ENCODE measurements around the gene DSCAML1. TPM values are rescaled to one million over a fixed set of nuclear protein-coding genes. Genes with fewer than 3 reads are reported as not detected.

DSCAML1 gene
- total RNA-seq, 1 experiment from 2014 or later: not detected

DNA sequence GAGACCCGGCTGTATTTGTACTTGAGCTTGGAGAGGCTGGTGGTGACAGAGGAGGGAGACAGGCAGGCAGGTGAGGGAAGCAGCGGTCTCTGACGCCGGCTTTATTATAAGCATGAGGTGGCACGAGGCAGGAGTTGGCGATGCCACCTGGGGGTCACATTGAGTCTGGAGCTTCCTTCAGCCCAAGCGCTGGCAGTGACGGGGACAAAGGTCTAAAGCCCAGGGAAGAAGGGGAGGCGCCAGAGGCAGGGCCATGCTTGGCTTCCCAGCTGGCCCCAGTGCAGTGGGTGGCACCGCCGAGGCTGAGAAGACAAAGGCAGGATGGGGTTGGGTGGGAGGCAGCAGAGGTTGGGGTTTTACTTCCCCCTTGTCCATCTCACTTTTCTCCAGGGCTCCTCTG, 23.1 kb upstream of the DSCAML1 start:
- H3K9me2 ChIP-seq (replicated peaks; ENCODE audit: low read length): no peaks in the 10 kb centered on the region
- H3K4me1 ChIP-seq (ENCODE audit: insufficient read depth, low read length): peaks cover 14% of the 10 kb centered on the region
- no peak for ATAC-seq
- no peaks in the 10 kb centered on the region for H3K79me2 ChIP-seq (ENCODE audit: low read length)
- DNase-seq: no peak
- no peak overlapping the region for H3K27ac ChIP-seq (ENCODE audit: low read length)
- H3K4me2 ChIP-seq (ENCODE audit: low read length): no peak overlapping the region
- no TSS peak for BruUV-seq (replicated peaks)
- intact Hi-C loops (cut with micrococcal nuclease): no loop called here
- no peaks in the 10 kb centered on the region for H3K36me3 ChIP-seq (ENCODE audit: low read depth, low read length)
- no peak overlapping the region for H2AFZ ChIP-seq (ENCODE audit: low read length)
- CTCF ChIA-PET: no interaction called here
- H3K4me3 ChIP-seq (ENCODE audit: low read length): no peak overlapping the region
- no peak for TF ChIP-seq EZH2 (IDR thresholded peaks at IDR 0.05; ENCODE audit: low read length, unreplicated experiment)
- no peak for TF ChIP-seq EZH2phosphoT487 (IDR thresholded peaks at IDR 0.05; ENCODE audit: borderline replicate concordance, low read length)
- TF ChIP-seq, protein P1, sequence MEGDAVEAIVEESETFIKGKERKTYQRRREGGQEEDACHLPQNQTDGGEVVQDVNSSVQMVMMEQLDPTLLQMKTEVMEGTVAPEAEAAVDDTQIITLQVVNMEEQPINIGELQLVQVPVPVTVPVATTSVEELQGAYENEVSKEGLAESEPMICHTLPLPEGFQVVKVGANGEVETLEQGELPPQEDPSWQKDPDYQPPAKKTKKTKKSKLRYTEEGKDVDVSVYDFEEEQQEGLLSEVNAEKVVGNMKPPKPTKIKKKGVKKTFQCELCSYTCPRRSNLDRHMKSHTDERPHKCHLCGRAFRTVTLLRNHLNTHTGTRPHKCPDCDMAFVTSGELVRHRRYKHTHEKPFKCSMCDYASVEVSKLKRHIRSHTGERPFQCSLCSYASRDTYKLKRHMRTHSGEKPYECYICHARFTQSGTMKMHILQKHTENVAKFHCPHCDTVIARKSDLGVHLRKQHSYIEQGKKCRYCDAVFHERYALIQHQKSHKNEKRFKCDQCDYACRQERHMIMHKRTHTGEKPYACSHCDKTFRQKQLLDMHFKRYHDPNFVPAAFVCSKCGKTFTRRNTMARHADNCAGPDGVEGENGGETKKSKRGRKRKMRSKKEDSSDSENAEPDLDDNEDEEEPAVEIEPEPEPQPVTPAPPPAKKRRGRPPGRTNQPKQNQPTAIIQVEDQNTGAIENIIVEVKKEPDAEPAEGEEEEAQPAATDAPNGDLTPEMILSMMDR (conservative IDR thresholded peaks at IDR 0.05; ENCODE audit: low read depth, low read length): no peak
- no peaks in the 10 kb centered on the region for H3F3A ChIP-seq (ENCODE audit: low read length, unreplicated experiment)
- H3K9ac ChIP-seq (ENCODE audit: low read length): no peak overlapping the region
- POLR2A ChIA-PET (ENCODE audit: unreplicated experiment): no interaction called here
- peaks cover 37% of the 10 kb centered on the region for H3K27me3 ChIP-seq (ENCODE audit: low read length)
- H4K20me1 ChIP-seq (ENCODE audit: low read length): no peaks in the 10 kb centered on the region
- no peaks in the 10 kb centered on the region for H3K9me3 ChIP-seq (ENCODE audit: low read length)

DNA sequence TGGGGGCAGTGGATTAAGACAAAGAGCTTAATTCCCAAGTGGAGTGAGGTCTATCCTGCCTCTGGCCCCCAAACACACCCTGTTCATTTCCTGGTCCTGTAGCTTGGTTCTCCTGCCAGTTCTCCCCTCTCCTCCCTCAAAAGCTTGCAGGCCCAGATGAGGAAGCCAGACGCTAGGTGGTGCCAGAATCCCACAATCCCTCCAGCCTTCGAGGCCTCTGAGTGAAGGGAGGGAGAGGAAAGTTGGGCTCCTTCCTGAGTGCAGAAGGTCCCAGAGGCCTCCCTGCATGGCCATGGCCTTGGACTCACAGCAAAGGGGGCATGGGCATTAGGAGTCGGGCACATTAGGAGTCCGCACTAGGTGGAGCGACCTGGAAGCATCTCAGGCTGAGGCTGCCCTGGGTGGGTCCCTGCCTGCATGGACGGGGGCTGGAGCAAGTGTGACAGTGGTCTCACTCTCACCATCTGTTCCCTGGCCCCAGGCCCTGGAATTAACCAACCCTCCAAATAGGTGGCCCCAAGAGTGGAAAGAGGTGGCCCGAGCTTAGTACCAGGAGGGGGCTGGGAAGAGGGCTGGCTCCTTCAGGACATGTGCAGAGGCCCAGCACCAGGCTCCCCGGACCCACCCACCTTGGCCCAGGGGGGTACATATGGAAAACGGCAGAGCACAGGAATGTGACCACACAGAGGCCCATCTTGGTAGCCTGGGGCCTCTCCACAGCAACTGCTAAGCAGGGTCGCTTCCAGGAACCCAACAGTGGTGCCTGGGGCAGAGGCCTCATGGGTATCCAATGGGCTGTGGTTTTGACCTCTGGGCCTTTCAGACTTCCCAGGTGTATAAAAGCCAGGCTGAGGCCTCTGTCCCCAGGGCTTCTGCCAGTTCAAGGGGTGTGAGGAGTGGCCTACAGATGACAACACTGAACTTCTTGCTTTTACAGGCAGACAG, 22.4 kb upstream of the DSCAML1 start:
- peak; percentile 86 for DNase-seq
- Histone ChIP-seq H3K27me3 (ENCODE audit: low read length) (peaks cover 30% of the 10 kb centered on the region), H3K4me2 (ENCODE audit: low read length) (no peak overlapping the region), H3K27ac (ENCODE audit: low read length) (no peak overlapping the region), H3K79me2 (ENCODE audit: low read length) (no peaks in the 10 kb centered on the region), H3K4me1 (ENCODE audit: insufficient read depth, low read length) (peaks cover 14% of the 10 kb centered on the region), H4K20me1 (ENCODE audit: low read length) (no peaks in the 10 kb centered on the region), H3K9me3 (ENCODE audit: low read length) (no peaks in the 10 kb centered on the region), H3K9ac (ENCODE audit: low read length) (no peak overlapping the region), H2AFZ (ENCODE audit: low read length) (no peak overlapping the region), H3K4me3 (ENCODE audit: low read length) (no peak overlapping the region), H3F3A (ENCODE audit: low read length, unreplicated experiment) (no peaks in the 10 kb centered on the region), H3K36me3 (ENCODE audit: low read depth, low read length) (no peaks in the 10 kb centered on the region), H3K9me2 (replicated peaks; ENCODE audit: low read length) (no peaks in the 10 kb centered on the region)
- peak; percentile 34; the same call in 1 of the 2 replicates for ATAC-seq
- CTCF ChIA-PET: interaction anchor here (0.6 to 1.0 kb wide), 2 partner anchors 12 to 127 kb away, joined by 3 to 8 read pairs; no protein-coding TSS in a partner anchor
- POLR2A ChIA-PET (ENCODE audit: unreplicated experiment): no interaction called here
- no TSS peak for BruUV-seq (replicated peaks)
- TF ChIP-seq EZH2 (IDR thresholded peaks at IDR 0.05; ENCODE audit: low read length, unreplicated experiment): no peak
- TF ChIP-seq, protein P1 (conservative IDR thresholded peaks at IDR 0.05; ENCODE audit: low read depth, low read length): peak; percentile 88
- intact Hi-C loops (cut with micrococcal nuclease): loop anchor here (5.0 kb wide), 2 partner anchors 392 to 582 kb away; no protein-coding TSS in a partner anchor
